Right lobe of liver (tissue), 6 donors: ENCODE measurements around the gene NSDHL. TPM values are rescaled to one million over a fixed set of nuclear protein-coding genes. Genes with fewer than 3 reads are reported as not detected.

Experiments
- ATAC-seq, 4 donors: fragments of 200-7000 bp; cut with Tn5 transposase; one replicate each; pipeline ENCODE4 v1.9.1; 2020; ENCODE audit warnings: mild to moderate bottlenecking in 4 of 4, moderate library complexity in 4 of 4
- DNase-seq, 3 donors: peaks; one replicate each; pipeline ENCODE4 v3.0.0-alpha.2; 2020
- H3K27ac ChIP-seq, 3 donors: fragments of 200-600 bp; one replicate each; pipeline ENCODE4 v1.8.0; 2022
- H3K27me3 ChIP-seq, 2 donors: fragments of 200-600 bp; one replicate each; pipeline ENCODE4 v1.8.0; 2022
- H3K36me3 ChIP-seq, 4 donors: fragments of 200-600 bp; sonication (generic) in 1 of 4; one replicate each; pipeline versions ENCODE4 v1.5.1 to v1.8.0; 2017 to 2022; ENCODE audit warnings: control low read depth in 1 of 4
- H3K4me1 ChIP-seq, 4 donors: fragments of 200-600 bp; sonication (generic) in 1 of 4; one replicate each; pipeline versions ENCODE4 v1.5.1 to v1.8.0; 2017 to 2022; ENCODE audit warnings: control low read depth in 1 of 4
- H3K4me3 ChIP-seq, 3 donors: fragments of 200-600 bp; one replicate each; pipeline ENCODE4 v1.8.0; 2022
- H3K9me3 ChIP-seq, 4 donors: fragments of 200-600 bp; sonication (generic) in 1 of 4; one replicate each; pipeline versions ENCODE4 v1.5.1 to v1.8.0; 2017 to 2022; ENCODE audit warnings: control low read depth in 1 of 4
- POLR2A ChIP-seq: fragments of 450-650 bp; IDR thresholded peaks from one replicate; pipeline ENCODE4 v1.6.1; 2017; ENCODE audit warnings: antibody characterized with exemption, mild to moderate bottlenecking
- WGBS: methylation state at CpG from one replicate; pipeline ENCODE4 v1.1.6; 2018; ENCODE audit warnings: low coverage, low lambda C conversion rate; ENCODE audit not compliant: insufficient coverage; ENCODE audit errors: missing lambda C conversion rate; 5-methylcytosine and 5-hydroxymethylcytosine counted together
- intact Hi-C, 2 donors: fragments of 100-400 bp; cut with DNase I; formaldehyde crosslinking; loops; one replicate each; pipeline versions ENCODE4 v1.11.2 to v1.14.1; 2022
- total RNA-seq, 6 experiments: library from RNA; depleted of rRNA in 2 of 6; stranded (reverse); fragments of >200 nt in 2 of 6; fragmentation: NEBNext Ultra II Directional in 3 of 6; extraction: Animal tissue kit (Norgen Biotek cat#: 25700) in 3 of 6; gene quantifications; one replicate each; pipeline versions ENCODE4 v1.1.0 to v1.2.4, GENCODE V29; 2016 to 2023
- TF ChIP-seq, protein P1 (sequence below), 4 donors: fragments of 200-600 bp in 3 of 4; fragments of 450-650 bp in 1 of 4; IDR thresholded peaks; one replicate each; pipeline versions ENCODE4 v1.5.1 to v1.8.0; 2016 to 2022; ENCODE audit warnings: antibody characterized with exemption in 4 of 4, mild to moderate bottlenecking in 2 of 4
- donor health status: DM: no; HTN: yes; CAD: no.
- donor health status: DM: no; HTN: no; CAD: no.
- donor health status: DM: no; HTN: no; CAD: no.
- donor health status: DM: no; HTN: yes; CAD: no.
- donor health status: DM: no; HTN: yes; CAD: no.

Gene NSDHL
- total RNA-seq, 6 experiments from 2014 or later = 16.1 to 38.2 (median 20.9) TPM

DNA sequence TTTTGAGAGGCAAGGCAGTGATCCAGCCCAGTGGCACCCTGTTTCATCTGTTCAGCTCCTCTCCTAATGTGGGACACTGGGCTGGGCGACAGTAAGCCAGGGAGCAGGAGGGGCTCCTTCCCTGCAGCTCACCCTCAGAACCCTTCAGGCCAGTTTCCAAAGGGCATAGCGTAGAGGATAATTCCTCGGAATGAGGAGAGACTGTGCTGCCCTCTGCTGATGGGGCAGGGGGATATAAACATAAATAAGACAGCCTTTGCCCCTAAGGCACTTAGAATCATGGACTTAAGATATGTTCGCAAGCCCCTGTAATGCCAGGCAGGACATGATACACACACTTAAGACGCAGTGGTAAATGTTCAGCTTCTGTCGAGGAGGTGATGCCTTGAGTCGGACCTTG, 39.1 kb downstream of the NSDHL start:
- Histone ChIP-seq H3K4me1 (no peaks in the 10 kb centered on the region), H3K9me3 (no peaks in the 10 kb centered on the region), H3K36me3 (peaks cover 0 to 31% (median 0%) of the 10 kb centered on the region in 4 donors), H3K27me3 (no peaks in the 10 kb centered on the region), H3K27ac (no peak overlapping the region), H3K4me3 (no peak overlapping the region)
- 69% methylated on average over 7 of the region's 7 CpGs for WGBS
- DNase-seq (no peak), ATAC-seq (no peak)
- TF ChIP-seq, protein P1, sequence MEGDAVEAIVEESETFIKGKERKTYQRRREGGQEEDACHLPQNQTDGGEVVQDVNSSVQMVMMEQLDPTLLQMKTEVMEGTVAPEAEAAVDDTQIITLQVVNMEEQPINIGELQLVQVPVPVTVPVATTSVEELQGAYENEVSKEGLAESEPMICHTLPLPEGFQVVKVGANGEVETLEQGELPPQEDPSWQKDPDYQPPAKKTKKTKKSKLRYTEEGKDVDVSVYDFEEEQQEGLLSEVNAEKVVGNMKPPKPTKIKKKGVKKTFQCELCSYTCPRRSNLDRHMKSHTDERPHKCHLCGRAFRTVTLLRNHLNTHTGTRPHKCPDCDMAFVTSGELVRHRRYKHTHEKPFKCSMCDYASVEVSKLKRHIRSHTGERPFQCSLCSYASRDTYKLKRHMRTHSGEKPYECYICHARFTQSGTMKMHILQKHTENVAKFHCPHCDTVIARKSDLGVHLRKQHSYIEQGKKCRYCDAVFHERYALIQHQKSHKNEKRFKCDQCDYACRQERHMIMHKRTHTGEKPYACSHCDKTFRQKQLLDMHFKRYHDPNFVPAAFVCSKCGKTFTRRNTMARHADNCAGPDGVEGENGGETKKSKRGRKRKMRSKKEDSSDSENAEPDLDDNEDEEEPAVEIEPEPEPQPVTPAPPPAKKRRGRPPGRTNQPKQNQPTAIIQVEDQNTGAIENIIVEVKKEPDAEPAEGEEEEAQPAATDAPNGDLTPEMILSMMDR (IDR thresholded peaks at IDR 0.05) = no peak
- no peak for TF ChIP-seq POLR2A
- intact Hi-C loops = no loop called here

DNA sequence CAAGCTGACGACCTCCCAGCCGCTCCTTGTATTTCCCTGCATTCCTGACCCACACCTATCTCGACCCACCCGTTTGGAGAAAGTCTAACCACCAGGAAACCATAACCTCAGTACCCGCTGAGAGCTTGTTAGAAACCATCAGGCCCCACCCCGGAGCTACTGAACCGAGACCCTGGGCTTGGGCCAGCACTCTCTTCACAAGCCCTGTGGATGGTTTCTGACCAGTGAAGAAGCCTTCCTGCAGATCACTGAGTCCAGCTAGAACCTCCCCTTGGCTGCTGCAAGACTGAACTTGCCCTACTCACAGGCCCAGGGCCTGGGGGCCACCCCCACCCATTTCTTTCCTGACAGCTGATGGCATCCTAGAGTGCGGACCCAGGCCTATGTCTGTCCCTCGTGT, 40.4 kb downstream of the NSDHL start:
- Histone ChIP-seq H3K4me3 (no peak overlapping the region), H3K36me3 (peaks cover 0 to 20% (median 0%) of the 10 kb centered on the region in 4 donors), H3K4me1 (no peaks in the 10 kb centered on the region), H3K9me3 (no peaks in the 10 kb centered on the region), H3K27me3 (no peaks in the 10 kb centered on the region), H3K27ac (no peak overlapping the region)
- ATAC-seq (no peak), DNase-seq (no peak)
- intact Hi-C loops = no loop called here
- 88% methylated on average over 5 of the region's 9 CpGs for WGBS
- TF ChIP-seq, protein P1 (IDR thresholded peaks at IDR 0.05) = no peak
- TF ChIP-seq POLR2A = no peak

DNA sequence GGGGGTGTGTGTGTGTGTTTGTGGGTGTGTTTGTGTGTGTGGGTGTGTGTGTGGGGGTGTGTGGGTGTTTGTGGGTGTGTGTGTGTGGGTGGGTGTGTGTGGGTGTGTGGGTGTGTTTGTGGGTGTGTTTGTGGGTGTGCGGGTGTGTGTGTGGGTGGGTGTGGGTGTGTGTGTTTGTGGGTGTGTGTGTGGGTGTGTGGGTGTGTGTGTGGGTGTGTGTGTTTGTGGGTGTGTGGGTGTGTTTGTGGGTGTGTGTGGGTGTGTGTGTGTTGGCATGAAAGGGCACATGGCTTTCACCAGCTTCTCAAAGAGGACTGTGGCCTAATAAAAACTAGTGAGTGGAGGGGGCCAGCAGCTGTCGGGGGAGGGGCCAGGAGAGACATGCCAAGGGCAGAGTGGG, 41.7 kb downstream of the NSDHL start:
- Histone ChIP-seq H3K27ac (no peak overlapping the region), H3K27me3 (no peaks in the 10 kb centered on the region), H3K9me3 (no peaks in the 10 kb centered on the region), H3K4me1 (no peaks in the 10 kb centered on the region), H3K36me3 (peaks cover 0 to 14% (median 0%) of the 10 kb centered on the region in 4 donors), H3K4me3 (no peak overlapping the region)
- no peak for DNase-seq
- intact Hi-C loops = no loop called here
- ATAC-seq = no peak
- no peak for TF ChIP-seq POLR2A
- TF ChIP-seq, protein P1 (IDR thresholded peaks at IDR 0.05) = no peak
- WGBS = 64% methylated on average over 2 of the region's 2 CpGs

DNA sequence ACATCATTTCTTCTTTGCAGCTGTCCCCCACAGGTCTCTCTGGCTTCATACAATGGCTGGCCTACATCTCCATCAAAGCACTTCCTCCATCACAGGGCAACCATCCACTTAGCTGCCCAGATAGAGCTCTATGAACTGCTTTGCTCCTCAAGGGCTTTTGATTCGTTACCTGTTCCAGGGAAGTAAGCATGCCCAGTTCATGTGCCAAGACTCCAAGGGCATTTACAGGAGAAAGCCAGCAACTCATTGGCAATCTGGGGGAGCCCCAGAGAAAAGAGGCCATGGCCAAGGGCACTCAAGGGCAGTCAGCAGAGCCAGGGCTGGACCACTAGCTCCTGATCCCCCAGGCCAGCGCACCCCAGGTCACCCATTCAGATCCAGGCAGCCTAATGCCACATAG, 42.5 kb downstream of the NSDHL start:
- peaks cover 0 to 13% (median 0%) of the 10 kb centered on the region in 4 donors for H3K36me3 ChIP-seq
- H3K4me3 ChIP-seq = no peak overlapping the region
- no peak for DNase-seq
- no peaks in the 10 kb centered on the region for H3K9me3 ChIP-seq
- no peak for ATAC-seq
- TF ChIP-seq, protein P1 (IDR thresholded peaks at IDR 0.05) = no peak
- no peak for TF ChIP-seq POLR2A
- 17% methylated on average over 1 of the region's 2 CpGs for WGBS
- intact Hi-C loops = no loop called here
- no peaks in the 10 kb centered on the region for H3K27me3 ChIP-seq
- no peaks in the 10 kb centered on the region for H3K4me1 ChIP-seq
- no peak overlapping the region for H3K27ac ChIP-seq
